ENCODE results near the gene SUB1. TPM values are rescaled to one million over a fixed set of nuclear protein-coding genes. Genes with fewer than 3 reads are reported as not detected.

Gene SUB1
- total and polyA plus RNA-seq, 2 experiments from 2014 or later: 135 to 415 TPM

- peak in 1 of 2 donors; percentile 63 for DNase-seq (ENCODE audit: low read depth in 1 of 2, low spot score in 1 of 2)
- TF ChIP-seq, protein P1, sequence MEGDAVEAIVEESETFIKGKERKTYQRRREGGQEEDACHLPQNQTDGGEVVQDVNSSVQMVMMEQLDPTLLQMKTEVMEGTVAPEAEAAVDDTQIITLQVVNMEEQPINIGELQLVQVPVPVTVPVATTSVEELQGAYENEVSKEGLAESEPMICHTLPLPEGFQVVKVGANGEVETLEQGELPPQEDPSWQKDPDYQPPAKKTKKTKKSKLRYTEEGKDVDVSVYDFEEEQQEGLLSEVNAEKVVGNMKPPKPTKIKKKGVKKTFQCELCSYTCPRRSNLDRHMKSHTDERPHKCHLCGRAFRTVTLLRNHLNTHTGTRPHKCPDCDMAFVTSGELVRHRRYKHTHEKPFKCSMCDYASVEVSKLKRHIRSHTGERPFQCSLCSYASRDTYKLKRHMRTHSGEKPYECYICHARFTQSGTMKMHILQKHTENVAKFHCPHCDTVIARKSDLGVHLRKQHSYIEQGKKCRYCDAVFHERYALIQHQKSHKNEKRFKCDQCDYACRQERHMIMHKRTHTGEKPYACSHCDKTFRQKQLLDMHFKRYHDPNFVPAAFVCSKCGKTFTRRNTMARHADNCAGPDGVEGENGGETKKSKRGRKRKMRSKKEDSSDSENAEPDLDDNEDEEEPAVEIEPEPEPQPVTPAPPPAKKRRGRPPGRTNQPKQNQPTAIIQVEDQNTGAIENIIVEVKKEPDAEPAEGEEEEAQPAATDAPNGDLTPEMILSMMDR (IDR thresholded peaks at IDR 0.05; ENCODE audit: low read depth, low read length): no peak
These were observed 57.1 kb downstream of the SUB1 start for GRCh38 chr5:32642276-32643002.

GRCh38 chr5:32645246-32645645 is 59.9 kb downstream of the SUB1 start:
- Histone ChIP-seq H3K27me3 (no peaks in the 10 kb centered on the region), H3K27ac (no peak overlapping the region), H3K36me3 (no peaks in the 10 kb centered on the region), H3K4me3 (no peak overlapping the region), H3K4me1 (ENCODE audit: low read depth) (no peaks in the 10 kb centered on the region), H3K9me3 (ENCODE audit: low read depth) (no peaks in the 10 kb centered on the region)
- peak in 1 of 2 donors; percentile 24 for DNase-seq (ENCODE audit: low read depth in 1 of 2, low spot score in 1 of 2)
- TF ChIP-seq, protein P1 (IDR thresholded peaks at IDR 0.05; ENCODE audit: low read depth, low read length): no peak

More at GRCh38 chr5:32642276-32643002, 57.1 kb downstream of the SUB1 start:
- Histone ChIP-seq H3K4me3 (no peak overlapping the region), H3K36me3 (no peaks in the 10 kb centered on the region), H3K27ac (no peak overlapping the region), H3K27me3 (no peaks in the 10 kb centered on the region), H3K4me1 (ENCODE audit: low read depth) (no peaks in the 10 kb centered on the region), H3K9me3 (ENCODE audit: low read depth) (no peaks in the 10 kb centered on the region)

GRCh38 chr5:32646061-32646969 is 61.0 kb downstream of the SUB1 start:
- Histone ChIP-seq H3K36me3 (no peaks in the 10 kb centered on the region), H3K4me1 (ENCODE audit: low read depth) (no peaks in the 10 kb centered on the region), H3K4me3 (no peak overlapping the region), H3K27ac (no peak overlapping the region), H3K27me3 (no peaks in the 10 kb centered on the region), H3K9me3 (ENCODE audit: low read depth) (no peaks in the 10 kb centered on the region)
- TF ChIP-seq, protein P1 (IDR thresholded peaks at IDR 0.05; ENCODE audit: low read depth, low read length): no peak
- no peak for DNase-seq (ENCODE audit: low read depth in 1 of 2, low spot score in 1 of 2)

DNA sequence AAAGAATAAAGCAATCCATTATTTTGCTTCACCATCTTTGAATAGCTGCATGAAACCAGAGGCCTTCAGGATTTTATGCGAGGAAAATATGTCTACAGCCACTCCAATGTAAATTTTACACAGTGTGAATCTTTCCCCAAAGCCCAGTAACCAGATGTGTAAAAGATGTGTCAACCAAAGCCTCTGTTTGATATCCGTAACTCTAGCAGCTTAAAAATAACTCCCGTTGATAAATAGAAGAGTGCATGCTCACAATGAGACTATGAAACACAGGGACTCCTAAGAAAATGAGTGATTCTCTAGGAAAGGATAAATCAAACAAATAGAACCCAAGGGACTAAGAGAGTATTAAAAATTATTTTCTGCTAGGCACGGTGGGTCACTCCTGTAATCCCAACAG is 65.7 kb downstream of the SUB1 start:
- TF ChIP-seq, protein P1 (IDR thresholded peaks at IDR 0.05; ENCODE audit: low read depth, low read length): no peak

GRCh38 chr5:32651638-32652037 is 66.3 kb downstream of the SUB1 start:
- Histone ChIP-seq H3K9me3 (ENCODE audit: low read depth) (no peaks in the 10 kb centered on the region), H3K4me1 (ENCODE audit: low read depth) (no peaks in the 10 kb centered on the region), H3K4me3 (no peak overlapping the region), H3K27ac (no peak overlapping the region), H3K27me3 (no peaks in the 10 kb centered on the region), H3K36me3 (no peaks in the 10 kb centered on the region)
- TF ChIP-seq, protein P1 (IDR thresholded peaks at IDR 0.05; ENCODE audit: low read depth, low read length): no peak
- no peak for DNase-seq (ENCODE audit: low read depth in 1 of 2, low spot score in 1 of 2)

More for the DNA sequence above, 65.7 kb downstream of the SUB1 start:
- no peak for DNase-seq (ENCODE audit: low read depth in 1 of 2, low spot score in 1 of 2)
- Histone ChIP-seq H3K27ac (no peak overlapping the region), H3K27me3 (no peaks in the 10 kb centered on the region), H3K4me1 (ENCODE audit: low read depth) (no peaks in the 10 kb centered on the region), H3K9me3 (ENCODE audit: low read depth) (no peaks in the 10 kb centered on the region), H3K4me3 (no peak overlapping the region), H3K36me3 (no peaks in the 10 kb centered on the region)

Other genes with a start within 250 kb of the SUB1 start
- gene ZFR, start 140.8 kb upstream of the SUB1 start, total RNA-seq: 56.4 and 75.6 TPM in 2 replicates
- gene ZFR, start 140.8 kb upstream of the SUB1 start, polyA plus RNA-seq: 66.5 and 105 TPM in 2 replicates
- 1.1 and 2.7 TPM in 2 replicates for gene NPR3, start 125.8 kb downstream of the SUB1 start, total RNA-seq
- 0.23 and 1.6 TPM in 2 replicates for gene NPR3, start 125.8 kb downstream of the SUB1 start, polyA plus RNA-seq

All from cardiac muscle cell (in vitro differentiated cells and primary cell).